Activated T-cell treated with anti-CD3 and anti-CD28 coated beads for 4 hours (primary cell): ENCODE results near the gene ACTR3.

Experiments used
- DNase-seq: peaks from one replicate; pipeline ENCODE4 v3.0.0-alpha.2; 2020

The ACTR3 gene

GRCh38 chr2:114006460-114006859, 116.6 kb downstream of the ACTR3 start:
- no peak for DNase-seq

GRCh38 chr2:114007436-114007835, 117.5 kb downstream of the ACTR3 start:
- no peak for DNase-seq

GRCh38 chr2:114008720-114009119, 118.8 kb downstream of the ACTR3 start:
- no peak for DNase-seq

- no peak for DNase-seq
Measured at GRCh38 chr2:114009205-114009944, 119.5 kb downstream of the ACTR3 start.

GRCh38 chr2:114010001-114010400, 120.1 kb downstream of the ACTR3 start:
- no peak for DNase-seq

- DNase-seq, result no peak
Measured at GRCh38 chr2:114011713-114012112, 121.8 kb downstream of the ACTR3 start.
